ENCODE data around the gene KRT6B. TPM values are rescaled to one million over a fixed set of nuclear protein-coding genes. Genes with fewer than 3 reads are reported as not detected.
"Not testable (repeated sequence)": the region's sequence is repeated elsewhere in the genome, so short reads cannot be mapped to it uniquely, and the experiment has no call there.

The KRT6B gene
- polyA plus RNA-seq (2013, experiment 1 of 2; ENCODE audit: insufficient read length), result not detected
- not detected for polyA plus RNA-seq (2013, experiment 2 of 2; ENCODE audit: insufficient read length)

DNA sequence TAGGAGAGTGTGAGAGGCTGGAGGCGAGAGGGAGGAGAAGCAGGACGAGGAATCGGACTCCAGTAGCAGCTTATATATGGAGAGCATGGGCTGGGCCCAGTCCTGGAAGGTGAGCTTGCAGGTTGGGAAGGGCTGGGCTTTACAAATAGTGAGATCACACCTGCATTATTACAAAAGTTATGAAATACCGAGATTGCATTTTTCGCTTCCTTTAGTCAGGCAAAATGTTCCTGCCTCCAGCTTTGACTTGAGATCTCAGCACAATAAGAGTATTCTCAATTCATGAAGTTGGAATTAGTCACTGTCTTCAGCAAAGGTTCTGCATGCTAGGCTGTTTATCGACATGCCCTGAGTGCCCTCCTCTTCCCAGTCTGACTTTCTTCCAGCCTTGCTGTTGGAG is at the start of gene KRT6B:
TSS of gene KRT6B (minus strand) at position 46 of the 400 bp plus-strand sequence. CDS start 68 bp downstream, outside the sequence.
- no peak for DNase-seq

DNA sequence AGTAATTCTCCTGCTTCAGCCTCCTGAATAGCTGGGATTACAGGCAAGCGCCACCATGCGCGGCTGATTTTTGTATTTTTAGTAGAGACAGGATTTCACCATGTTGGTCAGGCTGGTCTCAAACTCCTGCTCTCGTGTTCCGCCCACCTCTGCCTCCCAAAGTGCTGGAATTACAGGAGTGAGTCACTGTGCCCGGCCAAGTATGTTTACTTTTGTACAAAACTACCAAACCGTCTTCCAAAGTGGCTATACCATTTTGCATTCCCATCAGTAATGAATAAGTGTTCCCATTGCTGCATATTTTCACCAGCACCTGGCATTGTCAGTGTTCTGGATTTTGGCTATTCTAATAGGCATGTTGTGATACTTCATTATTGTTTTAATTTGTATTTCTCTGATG is 49.5 kb upstream of the KRT6B start:
- no peak for DNase-seq

DNA sequence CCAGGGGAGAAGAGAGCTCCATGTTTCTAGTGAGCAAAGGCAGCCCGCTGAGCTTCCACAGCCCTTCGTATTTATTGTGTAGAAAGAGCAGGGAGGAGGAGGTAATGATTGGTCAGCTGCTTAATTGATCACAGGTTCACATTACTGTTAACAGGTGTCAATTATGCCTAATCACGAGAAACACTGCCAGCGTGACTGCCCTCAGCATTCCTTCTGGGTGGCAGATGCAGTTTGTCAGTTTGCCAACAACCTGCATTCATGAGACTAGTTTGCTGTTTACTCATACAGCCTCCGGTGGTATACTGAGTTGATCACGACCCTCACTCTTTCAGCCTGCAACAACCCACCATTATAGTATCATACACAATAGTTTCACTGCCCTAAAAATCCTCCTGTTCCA is 48.6 kb upstream of the KRT6B start:
- DNase-seq, result not testable (repeated sequence)

DNA sequence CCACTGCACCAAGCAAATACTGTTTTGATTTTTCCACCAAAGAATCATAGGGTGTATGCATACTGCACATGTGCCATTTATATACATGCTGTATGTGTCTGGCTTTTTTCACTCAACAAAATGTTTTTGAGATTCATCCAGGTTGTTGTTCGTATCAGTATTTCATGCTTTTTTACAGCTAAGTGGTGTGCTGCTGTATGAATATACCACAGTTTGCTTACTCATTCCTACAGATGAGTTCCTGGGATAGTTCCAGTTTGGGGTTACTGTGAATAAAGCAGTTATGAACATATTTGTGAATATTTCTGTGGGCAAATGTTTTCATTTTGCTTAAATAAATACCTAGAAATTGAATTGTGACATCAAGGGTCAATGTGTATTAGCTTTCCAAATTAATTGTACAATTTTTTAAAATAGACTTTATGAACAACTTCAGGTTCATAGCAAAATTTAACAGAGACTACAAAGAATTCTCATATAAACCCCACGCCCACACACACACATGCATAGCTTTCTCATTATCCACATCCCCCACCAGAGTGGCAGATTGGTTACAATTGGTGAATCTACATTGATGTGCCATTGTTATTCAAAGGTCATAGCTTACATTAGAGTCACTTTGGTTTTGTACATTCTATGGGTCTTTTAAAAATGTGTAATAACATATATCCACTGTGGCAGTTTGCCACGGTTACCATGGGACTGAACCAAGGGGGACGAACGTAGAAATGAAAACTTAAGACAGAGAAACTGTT is 48.0 kb upstream of the KRT6B start:
- peak; percentile 50 for DNase-seq

DNA sequence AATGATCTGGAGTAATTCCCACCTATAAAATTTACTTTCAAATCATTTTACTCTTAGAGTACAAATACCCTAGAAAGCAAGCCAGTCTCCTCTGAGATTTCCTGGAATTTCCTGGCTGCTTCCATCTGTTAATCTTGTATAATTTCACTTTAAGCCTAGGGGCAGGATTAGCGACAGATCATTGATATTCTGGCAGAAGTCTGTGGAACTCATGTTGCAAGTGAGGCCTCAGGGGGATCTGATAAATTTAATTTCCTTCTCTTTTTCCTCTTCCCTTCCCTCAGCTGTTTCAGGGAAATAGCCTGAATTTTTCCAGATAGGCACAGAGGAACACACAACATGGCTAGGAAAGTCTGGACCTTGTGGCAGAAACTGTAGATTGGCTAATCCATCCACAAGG is 47.0 kb upstream of the KRT6B start:
- DNase-seq, result no peak

DNA sequence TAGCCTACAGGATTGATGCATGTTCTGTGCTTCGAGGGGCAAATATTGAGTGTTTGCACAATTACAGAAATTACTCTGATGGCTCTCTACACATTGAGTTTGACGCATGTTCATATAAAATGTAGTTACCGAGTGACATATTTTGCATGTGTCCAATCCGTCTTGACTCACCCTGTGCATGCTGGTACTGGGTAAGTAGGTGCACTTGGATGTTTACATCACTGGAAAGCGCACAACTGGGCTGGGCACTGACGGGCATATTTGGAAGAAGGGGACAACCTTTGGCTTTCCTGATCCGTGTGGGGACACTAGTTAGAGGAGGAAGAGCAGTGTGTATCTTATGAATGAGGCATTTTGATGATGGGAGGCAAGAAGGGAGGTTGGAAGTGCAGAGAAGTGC is 46.0 kb upstream of the KRT6B start:
- no peak for DNase-seq

DNA sequence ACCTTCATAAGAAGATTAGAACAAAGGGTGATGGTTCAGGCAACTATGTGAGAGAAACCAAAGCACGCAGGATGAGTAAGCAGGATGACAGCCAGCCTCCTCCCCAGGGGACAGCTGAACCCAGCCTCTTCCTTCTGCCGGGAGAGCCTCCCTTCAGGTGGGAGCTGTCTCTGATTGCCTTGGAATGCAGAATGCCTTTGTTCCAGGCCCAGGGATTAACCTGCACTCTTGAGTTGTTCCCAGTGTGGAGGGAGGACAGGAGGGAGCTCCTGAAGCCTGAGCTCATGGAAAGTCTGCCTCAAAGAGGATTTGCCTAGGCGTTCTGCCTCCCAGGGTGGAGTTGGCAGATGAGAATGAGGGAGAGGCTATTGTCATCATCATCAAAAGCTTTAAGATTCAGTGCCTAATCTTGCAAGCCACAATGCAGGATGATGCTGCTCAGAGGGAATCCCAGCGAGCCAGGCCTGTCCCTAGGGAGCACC is 44.7 kb upstream of the KRT6B start:
- peak; percentile 85 for DNase-seq

DNA sequence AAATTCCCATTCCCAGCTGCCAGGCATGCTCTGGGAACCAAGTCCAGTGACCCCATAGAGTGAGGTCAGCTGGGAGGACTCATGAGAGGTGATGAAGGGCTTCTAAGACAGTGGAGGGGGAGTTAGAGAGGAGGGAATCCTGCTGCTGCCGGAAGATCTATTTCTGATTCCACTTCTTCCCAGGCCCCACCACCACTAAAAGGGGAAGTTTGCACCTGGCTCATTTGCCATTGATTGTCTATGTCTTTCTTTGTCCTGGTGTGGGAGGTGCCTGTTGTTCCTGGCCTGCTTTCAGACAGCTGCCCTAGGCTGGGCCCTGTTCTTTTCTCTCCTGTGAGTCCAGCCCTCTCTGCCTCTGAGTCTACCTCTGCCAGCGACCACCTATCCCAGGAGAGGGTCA is 44.1 kb upstream of the KRT6B start:
- DNase-seq, result no peak

DNA sequence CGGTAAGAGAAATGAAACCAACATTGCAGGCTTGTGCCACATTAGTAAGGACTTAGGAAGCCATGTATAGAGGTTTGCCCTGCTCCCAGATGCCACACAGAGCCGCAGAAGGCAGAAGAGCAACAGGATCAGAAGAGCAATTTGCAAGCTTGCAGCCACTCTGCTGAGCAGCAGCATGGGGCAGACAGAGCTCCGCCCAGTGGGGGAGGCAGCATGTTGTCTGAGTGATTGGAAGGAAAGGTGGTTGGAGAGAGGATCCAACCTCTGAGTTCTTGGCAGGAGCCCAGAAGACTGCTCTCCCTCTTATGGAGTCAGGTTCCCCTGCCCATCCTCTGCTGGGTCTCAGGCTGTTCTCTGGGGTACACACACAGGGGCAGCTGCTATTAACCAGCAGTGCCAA is 43.4 kb upstream of the KRT6B start:
- DNase-seq, result peak; percentile 17

DNA sequence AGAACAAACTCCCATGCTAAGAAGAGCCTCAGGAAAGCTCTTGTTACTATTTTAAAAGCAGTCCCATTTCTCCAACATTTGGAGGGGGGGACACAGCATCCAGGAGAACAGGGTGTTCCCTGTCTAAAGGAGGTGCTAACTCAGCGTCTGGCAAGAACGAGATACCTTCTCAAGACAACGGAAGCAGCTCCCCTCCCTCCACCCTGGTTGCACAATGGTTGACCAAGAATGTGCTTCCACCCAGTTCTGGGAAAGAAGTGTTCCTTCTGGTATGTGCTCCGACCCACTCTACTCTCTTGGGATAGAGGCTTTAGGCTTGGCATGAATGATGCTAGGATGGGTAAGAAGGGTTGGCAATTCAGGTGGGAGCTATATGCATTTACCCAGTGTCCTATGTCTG is 42.6 kb upstream of the KRT6B start:
- peak; percentile 55 for DNase-seq

DNA sequence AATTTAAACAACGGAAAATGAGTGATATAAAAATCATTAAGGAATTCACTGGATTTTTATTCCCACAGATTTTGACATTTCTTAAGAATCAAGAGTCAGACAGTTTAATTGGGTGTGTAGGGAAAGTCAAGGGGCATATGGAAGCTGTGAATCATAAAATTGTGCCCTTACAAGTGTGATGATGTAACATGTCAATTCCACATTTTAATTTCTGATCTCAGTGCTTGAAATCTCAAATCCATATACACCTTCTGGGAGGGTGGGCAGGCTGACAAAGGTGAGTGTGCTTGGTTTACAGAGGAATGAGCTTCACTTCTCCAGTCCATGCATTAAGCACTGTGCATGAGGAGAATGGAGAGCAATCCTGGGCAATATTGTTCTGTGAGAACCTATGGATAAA is 42.2 kb upstream of the KRT6B start:
- no peak for DNase-seq

DNA sequence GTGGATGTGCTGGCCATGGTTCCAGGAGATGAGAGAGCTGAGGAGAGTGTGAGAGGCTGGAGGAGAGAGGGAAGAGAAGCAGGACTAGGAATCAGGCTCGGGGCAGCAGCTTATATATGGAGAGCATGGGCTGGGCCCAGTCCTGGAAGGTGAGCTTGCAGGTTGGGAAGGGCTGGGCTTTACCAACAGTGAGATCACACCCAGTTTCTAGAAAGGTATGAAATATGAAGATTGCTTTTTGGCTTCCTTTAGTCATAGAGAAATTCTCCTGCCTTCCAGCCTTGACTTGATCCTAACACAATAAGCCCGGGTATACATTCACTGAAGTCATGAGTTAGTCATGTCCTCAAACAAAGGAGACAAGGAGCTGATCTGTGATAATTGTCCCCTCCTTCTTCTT is 41.2 kb upstream of the KRT6B start, which contains the start of gene KRT6A:
TSS of gene KRT6A (minus strand) at position 86 of the 400 bp plus-strand sequence. CDS start at position 17, 69 bp downstream.
- no peak for DNase-seq

DNA sequence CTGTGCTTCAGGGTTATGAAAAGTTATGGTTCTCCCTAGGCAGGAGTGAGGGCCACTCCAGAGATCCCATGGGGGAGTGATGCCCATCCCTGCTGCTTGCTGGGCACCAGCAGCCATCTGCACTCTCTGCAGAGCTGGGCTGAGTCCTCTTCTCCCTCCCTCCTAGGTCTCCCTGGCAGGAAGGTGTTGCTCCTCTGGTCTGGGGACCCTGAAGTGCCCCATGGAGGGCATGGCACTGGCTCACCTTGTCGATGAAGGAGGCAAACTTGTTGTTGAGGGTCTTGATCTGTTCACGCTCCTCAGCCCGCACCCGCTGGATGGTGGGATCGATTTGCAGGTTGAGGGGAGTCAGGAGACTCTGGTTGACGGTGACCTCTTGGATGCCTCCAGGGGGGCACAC is 40.5 kb upstream of the KRT6B start:
- DNase-seq, result not testable (repeated sequence)

DNA sequence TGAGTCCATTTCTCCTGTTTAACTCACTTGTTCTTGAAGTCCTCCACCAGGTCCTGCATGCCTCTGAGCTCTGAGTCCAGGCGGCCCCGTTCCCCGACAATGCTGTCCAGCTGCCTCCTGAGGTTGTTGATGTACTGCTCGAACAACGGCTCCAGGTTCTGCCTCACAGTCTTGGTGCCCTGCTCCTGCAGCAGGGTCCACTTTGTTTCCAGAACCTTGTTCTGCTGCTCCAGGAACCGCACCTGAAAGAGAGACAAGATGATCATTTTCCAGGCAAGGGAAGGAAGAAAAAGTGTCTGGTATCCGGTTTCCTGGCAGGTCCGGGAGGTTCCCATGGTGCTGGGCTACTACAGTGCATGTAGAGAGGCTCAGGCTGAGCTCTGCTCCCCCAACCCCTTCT is 39.5 kb upstream of the KRT6B start:
- not testable (repeated sequence) for DNase-seq

DNA sequence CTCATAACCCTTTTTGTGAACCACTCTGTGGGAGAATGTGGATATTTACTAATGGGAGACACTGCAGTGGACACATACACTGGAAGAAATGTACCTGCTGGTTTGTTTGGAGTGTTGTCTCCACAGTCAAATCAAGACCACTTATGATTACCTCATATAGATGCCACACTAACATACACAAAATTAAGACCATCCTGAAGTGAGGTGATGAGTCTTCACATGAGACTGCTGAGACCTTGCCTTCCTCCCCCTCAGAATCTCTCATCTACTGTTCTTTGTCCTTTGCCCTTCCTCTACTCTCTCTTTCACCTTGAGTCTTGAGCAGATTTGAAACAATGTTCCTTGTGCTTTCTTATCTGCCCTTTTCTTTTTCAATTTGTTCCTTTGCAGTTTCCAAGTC is 36.8 kb upstream of the KRT6B start:
- DNase-seq, result no peak

DNA sequence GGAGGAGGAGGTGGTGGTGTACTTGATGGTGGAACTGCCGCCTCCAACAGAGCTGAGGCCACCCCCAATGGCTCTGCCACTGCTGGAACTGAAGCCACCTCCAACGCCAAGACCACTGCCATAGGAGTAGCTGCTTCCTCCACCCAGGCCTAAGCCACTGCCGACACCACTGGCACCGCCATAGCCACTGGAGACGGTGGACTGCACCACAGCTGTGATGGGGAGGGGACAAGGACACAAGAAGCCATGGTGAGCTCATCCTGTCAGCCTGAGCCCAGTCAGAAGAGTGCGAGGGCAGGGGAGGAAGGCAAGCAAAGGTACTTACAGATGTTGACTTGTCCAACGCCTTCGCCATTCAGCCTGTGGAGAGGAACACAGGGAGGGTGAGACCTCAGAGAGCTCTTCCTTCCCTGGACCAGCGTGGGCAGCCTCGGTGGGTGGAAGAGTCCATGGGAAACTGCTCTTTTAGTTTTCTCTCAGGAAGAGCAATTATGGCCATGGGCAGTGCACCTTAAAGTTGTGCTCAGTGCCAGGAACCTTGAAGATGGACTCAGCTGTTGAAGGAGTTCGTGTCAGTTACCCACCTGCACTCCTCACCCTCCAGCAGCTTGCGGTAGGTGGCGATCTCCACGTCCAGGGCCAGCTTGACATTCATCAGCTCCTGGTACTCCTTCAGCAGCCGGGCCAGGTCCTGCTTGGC is 35.9 kb upstream of the KRT6B start:
- DNase-seq, result not testable (repeated sequence)

DNA sequence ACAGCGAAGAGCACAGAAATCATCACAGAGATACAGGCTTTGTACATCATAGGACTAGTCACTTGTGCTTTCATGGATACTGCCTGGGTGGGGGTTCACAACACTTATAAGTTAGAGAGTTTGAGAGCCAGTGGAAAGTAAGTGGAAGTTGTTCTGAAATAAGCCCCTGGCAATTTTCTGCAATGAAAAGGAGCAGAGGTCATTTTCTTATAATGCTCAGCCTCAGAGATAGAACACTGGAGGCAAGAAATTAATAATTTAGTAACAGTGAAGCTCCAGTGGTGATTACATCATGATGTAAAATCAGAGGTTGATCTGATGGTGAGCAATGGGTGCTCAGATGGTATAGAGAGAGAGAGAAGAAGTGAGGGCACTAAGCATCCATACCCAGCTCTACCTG is 35.3 kb upstream of the KRT6B start:
- DNase-seq, result no peak

DNA sequence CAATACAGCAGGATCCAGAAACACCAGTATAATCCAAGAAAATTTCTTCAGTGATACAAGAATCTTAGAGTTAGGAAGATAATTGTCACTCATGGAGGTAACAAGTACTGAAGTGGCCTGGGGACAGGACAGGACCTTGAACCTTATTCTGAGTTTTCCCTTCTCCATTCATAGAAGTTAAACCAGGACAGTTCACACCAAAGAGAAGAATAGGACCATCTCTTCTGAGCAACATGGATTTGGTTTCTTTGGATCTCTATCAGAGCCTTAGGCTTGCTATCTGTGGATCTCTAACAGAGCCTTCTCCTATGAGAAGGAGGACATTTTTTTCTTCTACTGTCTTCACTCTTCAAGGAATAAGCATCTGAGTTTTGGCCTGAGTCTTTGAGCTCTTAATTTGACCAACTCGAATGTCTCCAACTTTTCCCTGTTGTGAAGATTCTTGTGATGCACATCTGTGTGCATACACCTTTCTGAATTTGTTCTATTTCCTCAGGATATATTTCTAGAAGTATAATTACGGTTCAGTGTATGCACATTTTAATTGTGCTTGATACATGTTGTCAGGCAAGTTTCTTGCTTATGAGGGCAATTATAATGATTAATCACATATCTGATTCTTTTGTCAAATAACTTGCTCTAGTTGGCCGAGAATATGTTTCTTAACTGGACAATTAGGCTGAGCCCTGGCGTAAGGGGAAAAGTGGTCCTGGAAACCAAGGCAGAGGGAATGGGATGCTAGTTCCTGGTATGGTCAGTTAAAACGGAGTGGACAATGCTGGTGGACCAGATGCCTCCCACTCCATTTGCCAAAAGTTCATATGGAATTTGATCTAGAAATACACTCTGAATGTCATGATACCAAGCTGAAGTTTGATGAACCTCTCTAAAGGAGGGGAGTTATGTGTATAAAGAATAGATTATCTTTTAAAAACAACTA is 34.5 kb upstream of the KRT6B start:
- DNase-seq, result no peak

DNA sequence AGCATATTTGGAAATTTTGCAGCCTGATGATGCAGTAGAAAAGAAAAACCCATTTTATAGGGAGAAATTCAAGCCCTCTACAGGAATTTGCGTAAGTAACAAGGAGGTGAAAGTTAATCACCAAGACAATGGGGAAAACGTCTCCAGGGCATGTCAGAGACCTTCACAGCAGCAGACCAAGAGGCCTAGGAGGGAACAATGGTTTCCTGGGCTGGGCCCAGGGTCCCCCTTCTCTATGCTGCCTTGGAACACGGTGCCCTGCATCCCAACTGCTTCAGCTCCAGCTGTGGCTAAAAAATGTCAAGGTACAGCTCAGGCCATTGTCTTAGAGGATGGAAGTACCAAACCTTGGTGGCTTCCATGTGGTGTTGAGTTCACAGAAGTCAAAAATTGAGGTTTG is 28.1 kb upstream of the KRT6B start:
- DNase-seq, result no peak

DNA sequence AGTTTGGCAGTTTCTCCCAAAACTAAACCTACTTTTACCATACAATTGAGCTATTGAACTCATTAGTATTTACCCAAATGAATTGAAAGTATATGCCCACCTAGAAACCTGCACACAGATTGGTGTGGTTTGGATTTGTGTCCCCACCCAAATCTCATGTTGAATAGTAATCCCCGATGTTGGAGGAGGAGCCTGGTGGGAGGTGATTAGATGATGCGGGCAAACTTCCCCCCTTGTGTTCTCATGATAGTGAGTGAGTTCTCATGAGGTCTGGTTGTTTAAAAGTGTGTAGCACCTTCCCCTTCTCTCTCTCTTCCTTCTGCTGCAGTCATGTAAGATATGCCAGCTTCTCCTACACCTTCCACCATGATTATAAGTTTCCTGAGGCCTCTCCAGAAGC is 25.7 kb upstream of the KRT6B start:
- DNase-seq, result no peak

DNA sequence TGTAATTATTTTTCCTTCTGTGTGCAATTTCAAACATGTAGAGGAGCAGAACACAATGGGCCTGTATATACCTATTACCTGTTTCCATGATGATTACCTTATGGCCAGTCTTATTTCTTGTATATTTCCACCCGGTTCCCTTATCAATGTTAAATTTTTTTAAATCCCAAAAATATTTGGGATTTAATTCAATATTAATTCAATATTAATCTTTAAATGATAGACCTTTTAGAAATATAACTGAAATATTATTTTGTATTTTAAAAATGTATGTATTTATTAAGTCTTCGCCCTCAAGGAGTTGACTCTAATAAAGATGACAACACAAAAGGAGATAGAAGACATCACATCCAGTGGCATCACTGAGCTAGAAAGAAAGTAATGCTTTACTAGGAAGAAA is 22.3 kb upstream of the KRT6B start:
- DNase-seq, result no peak

DNA sequence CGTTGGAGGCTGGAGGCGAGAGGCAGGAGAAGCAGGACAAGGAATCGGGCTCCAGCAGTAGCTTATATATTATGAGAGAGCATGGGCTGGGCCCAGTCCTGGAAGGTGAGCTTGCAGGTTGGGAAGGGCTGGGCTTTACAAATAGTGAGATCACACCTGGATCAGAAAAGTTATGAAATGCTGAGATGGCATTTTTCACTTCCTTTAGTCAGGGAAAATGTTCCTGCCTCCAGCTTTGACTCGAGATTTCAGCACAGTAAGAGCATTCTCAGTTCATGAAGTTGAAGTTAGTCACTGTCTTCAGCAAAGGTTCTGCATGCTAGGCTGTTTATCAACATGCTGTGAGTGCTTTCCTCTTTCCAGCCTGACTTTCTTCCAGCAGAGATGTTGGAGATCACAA is 21.8 kb upstream of the KRT6B start, which contains the start of gene KRT6C:
TSS of gene KRT6C (minus strand) at position 38 of the 400 bp plus-strand sequence. CDS start 68 bp downstream, outside the sequence.
- DNase-seq, result no peak

Data from fibroblast of skin of abdomen (primary cell).